IMR-90 (cell line): Measurements from ENCODE around the gene CDC42EP3. TPM values are rescaled to one million over a fixed set of nuclear protein-coding genes. Genes with fewer than 3 reads are reported as not detected.

Source experiments
- ATAC-seq: fragments of 200-7000 bp; cut with Tn5 transposase; 2 replicates; pipeline ENCODE4 v1.9.1; 2020; ENCODE audit warnings: low read depth, mild to moderate bottlenecking, moderate library complexity
- BruUV-seq: library from RNA; stranded (reverse); fragments of 400-500 nt; replicated peaks from 2 replicates; lab custom pipeline; 2021; lab: Mats Ljungman, UMichigan
- CTCF ChIA-PET: fragments of 300-600 bp; formaldehyde crosslinking; extraction: SDS; loops from one replicate; lab custom pipeline; 2021; ENCODE audit warnings: antibody characterized with exemption; lab: Yijun Ruan, JAX
- POLR2A ChIA-PET: fragments of 300-600 bp; sonication (Branson Sonifier 250); formaldehyde crosslinking; loops from one replicate; lab custom pipeline; 2022; ENCODE audit warnings: antibody characterized with exemption; ENCODE audit not compliant: unreplicated experiment; lab: Charles Lee
- DNase-seq: peaks from one replicate; pipeline ENCODE4 v3.0.0; 2013
- H2AFZ ChIP-seq: replicated peaks from 2 replicates; pipeline ENCODE3; 2013; ENCODE audit warnings: low read length, mild to moderate bottlenecking; ENCODE audit not compliant: poor library complexity
- H2AK5ac ChIP-seq: 2 replicates; pipeline ENCODE4 v1.6.1; 2013; ENCODE audit warnings: low read depth, low read length, inconsistent platforms
- H2AK9ac ChIP-seq: replicated peaks from 2 replicates; pipeline ENCODE3; 2013; ENCODE audit warnings: mild to moderate bottlenecking, low read depth, low read length, moderate library complexity; ENCODE audit not compliant: poor library complexity
- H2BK120ac ChIP-seq: 2 replicates; pipeline ENCODE4 v1.6.1; 2013; ENCODE audit warnings: low read depth, low read length, inconsistent platforms
- H2BK15ac ChIP-seq: 3 replicates; pipeline ENCODE4 v1.6.1; 2013; ENCODE audit warnings: low read depth, low read length, inconsistent platforms
- H2BK20ac ChIP-seq: 2 replicates; pipeline ENCODE4 v1.6.1; 2013; ENCODE audit warnings: low read depth, mild to moderate bottlenecking, inconsistent platforms, low read length, moderate library complexity
- H2BK5ac ChIP-seq: 2 replicates; pipeline ENCODE4 v1.6.1; 2013; ENCODE audit warnings: mild to moderate bottlenecking, low read depth, low read length, inconsistent platforms; ENCODE audit not compliant: poor library complexity, severe bottlenecking
- H3K14ac ChIP-seq: replicated peaks from 2 replicates; pipeline ENCODE4 v1.6.1; 2013; ENCODE audit warnings: low read depth, low read length, inconsistent platforms
- H3K18ac ChIP-seq: 2 replicates; pipeline ENCODE4 v1.6.1; 2013; ENCODE audit warnings: low read depth, low read length, control low read depth
- H3K23ac ChIP-seq: 2 replicates; pipeline ENCODE4 v1.6.1; 2013; ENCODE audit warnings: low read depth, low read length, inconsistent platforms
- H3K27ac ChIP-seq: 2 replicates; pipeline ENCODE4 v1.5.1; 2013; ENCODE audit warnings: mild to moderate bottlenecking, control low read depth, low read length; ENCODE audit not compliant: insufficient read depth
- H3K27me3 ChIP-seq: 2 replicates; pipeline ENCODE4 v1.6.1; 2013; ENCODE audit warnings: low read length; ENCODE audit not compliant: control insufficient read depth, insufficient read depth
- H3K36me3 ChIP-seq: 2 replicates; pipeline ENCODE4 v1.6.1; 2013; ENCODE audit warnings: low read length, mixed read lengths; ENCODE audit not compliant: control insufficient read depth, insufficient read depth
- H3K4ac ChIP-seq: 2 replicates; pipeline ENCODE4 v1.6.1; 2013; ENCODE audit warnings: low read depth, low read length, inconsistent platforms
- H3K4me1 ChIP-seq: 2 replicates; pipeline ENCODE4 v1.6.1; 2013; ENCODE audit warnings: low read length, mixed read lengths; ENCODE audit not compliant: control insufficient read depth, insufficient read depth
- H3K4me2 ChIP-seq: 2 replicates; pipeline ENCODE4 v1.6.1; 2013; ENCODE audit warnings: low read depth, mild to moderate bottlenecking, control low read depth, low read length, moderate library complexity
- H3K4me3 ChIP-seq: 2 replicates; pipeline ENCODE4 v1.5.1; 2013; ENCODE audit warnings: low read depth, mild to moderate bottlenecking, control low read depth, low read length, moderate library complexity; ENCODE audit not compliant: insufficient read depth
- H3K56ac ChIP-seq: 2 replicates; pipeline ENCODE4 v1.6.1; 2013; ENCODE audit warnings: low read length, inconsistent platforms; ENCODE audit not compliant: insufficient read depth; ENCODE audit errors: extremely low read depth
- H3K79me1 ChIP-seq, 2 experiments: 2 replicates each; pipeline ENCODE4 v1.6.1; 2013; ENCODE audit warnings: low read length in 2 of 2, inconsistent platforms in 1 of 2, low read depth in 1 of 2
- H3K9ac ChIP-seq: 2 replicates; pipeline ENCODE4 v1.6.1; 2013; ENCODE audit warnings: low read depth, low read length, control low read depth
- H3K9me1 ChIP-seq: 2 replicates; pipeline ENCODE4 v1.6.1; 2013; ENCODE audit warnings: low read length, inconsistent platforms; ENCODE audit not compliant: insufficient read depth
- H3K9me3 ChIP-seq: 2 replicates; pipeline ENCODE4 v1.6.1; 2013; ENCODE audit warnings: low read length; ENCODE audit not compliant: control insufficient read depth, insufficient read depth
- H4K20me1 ChIP-seq: 2 replicates; pipeline ENCODE4 v1.6.1; 2013; ENCODE audit warnings: low read length, inconsistent platforms; ENCODE audit not compliant: insufficient read depth
- H4K5ac ChIP-seq: 2 replicates; pipeline ENCODE4 v1.6.1; 2013; ENCODE audit warnings: mild to moderate bottlenecking, low read depth, low read length, control low read depth
- H4K8ac ChIP-seq, 2 experiments: 2 replicates each; pipeline ENCODE4 v1.6.1; 2013; ENCODE audit warnings: low read depth in 2 of 2, low read length in 2 of 2, control low read depth in 1 of 2, inconsistent platforms in 1 of 2
- H4K91ac ChIP-seq: 2 replicates; pipeline ENCODE4 v1.6.1; 2013; ENCODE audit warnings: low read depth, low read length, inconsistent platforms; ENCODE audit not compliant: insufficient read depth
- BHLHE40 ChIP-seq: fragments of 150-350 bp; IDR thresholded peaks from 2 replicates; pipeline ENCODE4 v1.6.1; 2016; ENCODE audit warnings: mild to moderate bottlenecking, low read depth, low read length
- CEBPB ChIP-seq: IDR thresholded peaks from 2 replicates; pipeline ENCODE4 v1.6.1; 2012; ENCODE audit warnings: low read depth, low read length, improper control_type of control experiment
- CTCF ChIP-seq: conservative IDR thresholded peaks from 2 replicates; pipeline ENCODE4 v1.5.1; 2012; ENCODE audit warnings: mild to moderate bottlenecking, low read depth, low read length, improper control_type of control experiment
- ELK1 ChIP-seq: fragments of 150-350 bp; IDR thresholded peaks from 2 replicates; pipeline ENCODE4 v1.6.1; 2016; ENCODE audit warnings: low read depth, mild to moderate bottlenecking, low read length, moderate library complexity, borderline replicate concordance
- MAZ ChIP-seq: IDR thresholded peaks from 2 replicates; pipeline ENCODE4 v1.6.1; 2012; ENCODE audit warnings: low read depth, mild to moderate bottlenecking, low read length, improper control_type of control experiment, moderate library complexity, borderline replicate concordance
- NFE2L2 ChIP-seq: fragments of 150-350 bp; IDR thresholded peaks from 2 replicates; pipeline ENCODE4 v1.6.1; 2016; ENCODE audit warnings: low read depth, mild to moderate bottlenecking, low read length
- POLR2A ChIP-seq: IDR thresholded peaks from 2 replicates; pipeline ENCODE4 v1.6.1; 2012; ENCODE audit warnings: mild to moderate bottlenecking, low read depth, low read length
- RCOR1 ChIP-seq: IDR thresholded peaks from 2 replicates; pipeline ENCODE4 v1.6.1; 2012; ENCODE audit warnings: mild to moderate bottlenecking, low read length, improper control_type of control experiment; ENCODE audit not compliant: insufficient replicate concordance
- RFX5 ChIP-seq: IDR thresholded peaks from 2 replicates; pipeline ENCODE4 v1.8.0; 2012; ENCODE audit warnings: low read depth, mild to moderate bottlenecking, low read length, moderate library complexity
- SMC3 ChIP-seq: fragments of 150-350 bp; IDR thresholded peaks from 2 replicates; pipeline ENCODE4 v1.6.1; 2016; ENCODE audit warnings: low read depth, mild to moderate bottlenecking, antibody characterized with exemption, low read length, moderate library complexity
- WGBS, 2 experiments: methylation state at CpG; one replicate each; pipeline versions ENCODE4 v1.1.5 to v1.1.7; 2013; ENCODE audit warnings: missing lambda C conversion rate in 2 of 2; ENCODE audit not compliant: insufficient read length in 1 of 2; ENCODE audit errors: extremely low coverage in 2 of 2; 5-methylcytosine and 5-hydroxymethylcytosine counted together
- dilution Hi-C: fragments of 300-500 bp; cut with HindIII; formaldehyde crosslinking; loops from one replicate; pipeline ENCODE4 v1.14.3; 2018; ENCODE audit warnings: low sequenced_read_pairs; ENCODE audit not compliant: unreplicated experiment
- in situ Hi-C: fragments of 300-500 bp; cut with MboI; formaldehyde crosslinking; loops from 3 replicates; pipeline ENCODE4 v1.14.3; 2019; ENCODE audit warnings: low sequenced_read_pairs, inconsistent platforms, mixed read lengths
- intact Hi-C: fragments of 100-400 bp; cut with micrococcal nuclease; formaldehyde crosslinking; loops from 2 replicates; pipeline ENCODE4 v1.10.0; 2022
- polyA plus RNA-seq, 3 experiments: library from polyadenylated mRNA; depleted of rRNA; stranded (reverse); fragments of >200 nt; gene quantifications; 2 replicates each; pipeline ENCODE4 v1.2.3, GENCODE V29; 2012; ENCODE audit warnings: low replicate concordance in 1 of 3
- total RNA-seq: library from RNA; depleted of rRNA; stranded (reverse); fragments of >200 nt; gene quantifications from 2 replicates; pipeline ENCODE4 v1.2.3, GENCODE V29; 2012
- TF ChIP-seq, protein P1 (sequence below): fragments of 150-350 bp; IDR thresholded peaks from 2 replicates; pipeline ENCODE4 v1.6.1; 2017; ENCODE audit warnings: mild to moderate bottlenecking, antibody characterized with exemption, low read length, low read depth

The CDC42EP3 gene
- total and polyA plus RNA-seq, 2 of the 4 experiments (the other 2 are of a cell fraction), result 167 to 193 TPM

DNA sequence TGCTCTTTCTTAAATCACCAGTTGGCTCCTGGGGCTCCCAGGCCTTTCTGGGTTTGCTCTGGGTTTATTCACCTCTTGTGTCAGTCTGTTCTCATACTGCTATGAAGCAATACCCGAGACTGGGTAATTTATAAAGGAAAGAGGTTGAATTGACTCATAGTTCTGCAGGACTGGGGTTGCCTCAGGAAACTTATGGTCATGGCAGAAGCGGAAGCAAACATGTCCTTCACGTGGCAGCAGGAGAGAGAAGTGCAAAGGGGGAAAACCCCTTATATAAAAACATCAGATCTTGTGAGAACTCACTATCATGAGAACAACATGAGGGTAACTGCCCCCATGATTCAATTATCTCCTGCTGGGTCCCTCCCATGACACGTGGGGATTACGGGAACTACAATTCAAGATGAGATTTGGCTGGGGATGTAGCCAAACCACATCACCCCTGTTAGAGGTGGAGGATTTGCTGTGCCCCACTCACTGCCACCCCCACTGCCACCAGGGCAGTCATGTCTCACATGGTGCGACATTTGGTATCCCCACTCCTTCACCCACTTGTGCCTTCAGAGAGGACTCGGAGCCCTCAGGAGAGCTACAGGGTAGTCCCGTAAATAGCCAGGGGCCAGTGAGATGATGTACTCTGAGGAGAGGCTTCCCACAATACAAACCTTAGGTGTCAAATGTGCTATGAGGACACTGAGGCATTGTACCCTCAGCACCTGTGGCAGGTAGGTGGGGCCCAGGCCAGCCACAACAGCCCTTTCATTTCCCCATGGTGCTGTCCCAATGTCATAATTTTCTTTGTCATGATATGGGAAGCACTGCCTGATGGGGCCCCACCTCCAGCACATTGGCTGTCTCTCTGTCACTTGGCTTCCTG lies 35.7 kb downstream of the CDC42EP3 start:
- Histone ChIP-seq H3K27me3 (no peaks in the 10 kb centered on the region), H4K20me1 (peaks cover under 1% of the 10 kb centered on the region; the same call in 1 of the 2 replicates), H3K4me2 (no peak overlapping the region), H3K9me3 (no peaks in the 10 kb centered on the region), H3K56ac (no peak overlapping the region), H3K9ac (no peak overlapping the region), H2AK9ac (peak overlapping the region; percentile 29), H4K5ac (no peak overlapping the region), H3K14ac (peak overlapping the region; percentile 70; the same call in 1 of the 2 replicates), H3K27ac (no peak overlapping the region), H4K8ac (peak overlapping the region in 1 of 2 experiments; percentile 39; a peak in 2 of 4 replicates), H3K4me1 (peaks cover 12% of the 10 kb centered on the region), H2BK15ac (peak overlapping the region; percentile 85; the same call in 1 of the 3 replicates), H2AFZ (peak overlapping the region; percentile 64), H2BK120ac (peak overlapping the region; percentile 26; the same call in 1 of the 2 replicates), H3K4me3 (no peak overlapping the region), H3K23ac (0 out of 2 replicates have a peak overlapping the region, but pooled peaks have one; percentile 56), H2BK20ac (peak overlapping the region; percentile 55; the same call in 1 of the 2 replicates), H3K9me1 (peaks cover 16% of the 10 kb centered on the region), H2BK5ac (peak overlapping the region; percentile 21), H3K4ac (peak overlapping the region; percentile 45), H3K36me3 (peaks cover 2% of the 10 kb centered on the region; the same call in 1 of the 2 replicates), H2AK5ac (peak overlapping the region; percentile 60), H4K91ac (peak overlapping the region; percentile 38; the same call in 1 of the 2 replicates), H3K18ac (no peak overlapping the region; the same call in 1 of the 2 replicates), H3K79me1 (peaks cover 3 to 13% of the 10 kb centered on the region in 2 experiments; a peak in 3 of 4 replicates)
- dilution Hi-C loops, result no loop called here
- no TSS peak for BruUV-seq
- ATAC-seq (no peak), DNase-seq (peak; percentile 82)
- no CpG with 5 or more reads among the region's 8 CpGs for WGBS, 2 experiments
- intact Hi-C loops, result loop anchor here (5.0 kb wide), 2 partner anchors 63 to 173 kb away; no protein-coding TSS in a partner anchor
- in situ Hi-C loops, result no loop called here
- POLR2A ChIA-PET, result no interaction called here
- CTCF ChIA-PET, result interaction anchor here (1.5 kb wide), 1 partner anchor 220 kb away, joined by 4 read pairs; no protein-coding TSS in a partner anchor
- TF ChIP-seq NFE2L2 (no peak), RFX5 (no peak), BHLHE40 (0 out of 2 replicates have a peak, but pooled peaks have one; percentile 13), MAZ (no peak), SMC3 (0 out of 2 replicates have a peak, but pooled peaks have one; percentile 8), RCOR1 (no peak), CEBPB (peak; percentile 93), CTCF (no peak), ELK1 (no peak), POLR2A (no peak)
- TF ChIP-seq, protein P1, sequence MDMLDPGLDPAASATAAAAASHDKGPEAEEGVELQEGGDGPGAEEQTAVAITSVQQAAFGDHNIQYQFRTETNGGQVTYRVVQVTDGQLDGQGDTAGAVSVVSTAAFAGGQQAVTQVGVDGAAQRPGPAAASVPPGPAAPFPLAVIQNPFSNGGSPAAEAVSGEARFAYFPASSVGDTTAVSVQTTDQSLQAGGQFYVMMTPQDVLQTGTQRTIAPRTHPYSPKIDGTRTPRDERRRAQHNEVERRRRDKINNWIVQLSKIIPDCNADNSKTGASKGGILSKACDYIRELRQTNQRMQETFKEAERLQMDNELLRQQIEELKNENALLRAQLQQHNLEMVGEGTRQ, result peak; percentile 14; the same call in 1 of the 2 replicates
